ENCODE results near the gene SLC41A2. TPM values are rescaled to one million over a fixed set of nuclear protein-coding genes. Genes with fewer than 3 reads are reported as not detected.

SLC41A2 gene
- total RNA-seq, 1 experiment from 2014 or later = 4.3 TPM

DNA sequence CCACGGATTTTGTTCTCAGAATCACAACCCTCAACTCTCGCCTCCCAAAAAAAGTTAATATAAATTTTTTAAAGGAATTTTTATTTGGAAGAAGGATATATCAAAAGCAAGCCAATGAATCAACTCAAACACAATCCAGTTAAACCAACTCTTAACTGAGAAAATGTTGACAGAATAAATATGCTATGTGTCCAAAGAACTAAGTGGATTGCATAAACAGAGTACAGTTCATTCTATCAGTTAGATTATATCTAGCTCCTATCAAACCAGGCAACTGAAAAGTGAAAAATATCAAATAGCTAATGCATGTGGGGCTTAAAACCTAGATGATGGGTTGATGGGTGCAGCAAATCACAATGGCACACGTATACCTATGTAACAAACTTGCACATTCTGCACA lies 16.6 kb downstream of the SLC41A2 start:
- H3K18ac ChIP-seq (ENCODE audit: insufficient read length, low read depth, low read length) = no peak overlapping the region
- 100% methylated on average over 2 of the region's 3 CpGs for WGBS (ENCODE audit: extremely low coverage, insufficient read length, low lambda C conversion rate)
- no peak overlapping the region for H2AK5ac ChIP-seq (ENCODE audit: insufficient read length, low read length)
- TF ChIP-seq, protein P1, sequence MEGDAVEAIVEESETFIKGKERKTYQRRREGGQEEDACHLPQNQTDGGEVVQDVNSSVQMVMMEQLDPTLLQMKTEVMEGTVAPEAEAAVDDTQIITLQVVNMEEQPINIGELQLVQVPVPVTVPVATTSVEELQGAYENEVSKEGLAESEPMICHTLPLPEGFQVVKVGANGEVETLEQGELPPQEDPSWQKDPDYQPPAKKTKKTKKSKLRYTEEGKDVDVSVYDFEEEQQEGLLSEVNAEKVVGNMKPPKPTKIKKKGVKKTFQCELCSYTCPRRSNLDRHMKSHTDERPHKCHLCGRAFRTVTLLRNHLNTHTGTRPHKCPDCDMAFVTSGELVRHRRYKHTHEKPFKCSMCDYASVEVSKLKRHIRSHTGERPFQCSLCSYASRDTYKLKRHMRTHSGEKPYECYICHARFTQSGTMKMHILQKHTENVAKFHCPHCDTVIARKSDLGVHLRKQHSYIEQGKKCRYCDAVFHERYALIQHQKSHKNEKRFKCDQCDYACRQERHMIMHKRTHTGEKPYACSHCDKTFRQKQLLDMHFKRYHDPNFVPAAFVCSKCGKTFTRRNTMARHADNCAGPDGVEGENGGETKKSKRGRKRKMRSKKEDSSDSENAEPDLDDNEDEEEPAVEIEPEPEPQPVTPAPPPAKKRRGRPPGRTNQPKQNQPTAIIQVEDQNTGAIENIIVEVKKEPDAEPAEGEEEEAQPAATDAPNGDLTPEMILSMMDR (conservative IDR thresholded peaks at IDR 0.05) = no peak
- H3K56ac ChIP-seq (ENCODE audit: insufficient read length, low read depth, low read length) = no peak overlapping the region
- no peak overlapping the region for H3K4ac ChIP-seq (ENCODE audit: low read depth, low read length)
- Mint-ChIP-seq H3K36me3 (ENCODE audit: insufficient read depth in 1 of 3, low read depth in 3 of 3) (peaks cover 4 to 15% (median 11%) of the 10 kb centered on the region in 3 experiments; a peak in 5 of 7 replicates), H3K4me1 (no peaks in the 10 kb centered on the region), H3K4me3 (no peak overlapping the region), H3K9me3 (peaks cover 12 to 21% of the 10 kb centered on the region in 2 experiments), H3K27me3 (ENCODE audit: low read depth) (no peaks in the 10 kb centered on the region), H3K27ac (no peak overlapping the region)
- no peaks in the 10 kb centered on the region for H3K23me2 ChIP-seq (ENCODE audit: insufficient read length, low read depth, low read length, poor library complexity, severe bottlenecking)
- H3K4me2 ChIP-seq (ENCODE audit: insufficient read depth, insufficient read length, low read length) = no peak overlapping the region
- no peak overlapping the region for H3K23ac ChIP-seq (ENCODE audit: insufficient read length, low read depth, low read length)
- H2AFZ ChIP-seq (ENCODE audit: low read length) = no peak overlapping the region
- no peaks in the 10 kb centered on the region for H3K9me3 ChIP-seq (ENCODE audit: control insufficient read depth, low read depth, low read length)
- no peak overlapping the region for H4K5ac ChIP-seq (ENCODE audit: insufficient read length, low read depth, low read length)
- H2BK120ac ChIP-seq (ENCODE audit: low read depth, low read length, poor library complexity, severe bottlenecking) = no peak overlapping the region
- H3K9ac ChIP-seq (ENCODE audit: extremely low read depth, insufficient read length, low read length) = no peak overlapping the region
- no peak overlapping the region for H3T11ph ChIP-seq (ENCODE audit: low read length)
- H4K91ac ChIP-seq (ENCODE audit: insufficient read length, low read depth, low read length) = no peak overlapping the region
- no peak for DNase-seq
- H3K27ac ChIP-seq (ENCODE audit: insufficient read length, low read depth, low read length) = no peak overlapping the region
- H3K79me2 ChIP-seq (ENCODE audit: insufficient read depth, low read length) = no peaks in the 10 kb centered on the region
- H3K14ac ChIP-seq (ENCODE audit: insufficient read depth, low read length) = no peak overlapping the region
- no peak overlapping the region for H2BK5ac ChIP-seq (ENCODE audit: insufficient read length, low read length)
- H4K20me1 ChIP-seq (ENCODE audit: control insufficient read depth, insufficient read depth, insufficient read length) = no peaks in the 10 kb centered on the region
- H2BK12ac ChIP-seq (ENCODE audit: insufficient read length, low read depth, low read length) = no peak overlapping the region
- no peaks in the 10 kb centered on the region for H3K79me1 ChIP-seq (ENCODE audit: insufficient read depth, low read depth, low read length, poor library complexity, severe bottlenecking)
- no peak overlapping the region for H4K8ac ChIP-seq (replicated peaks; ENCODE audit: insufficient read length, low read depth, low read length)
- no peak overlapping the region for H2BK15ac ChIP-seq (ENCODE audit: low read depth, low read length)
- H3K27me3 ChIP-seq (ENCODE audit: insufficient read depth, low read length) = no peaks in the 10 kb centered on the region
- H2BK20ac ChIP-seq (ENCODE audit: low read depth, low read length, poor library complexity, severe bottlenecking) = no peak overlapping the region
- H3K4me1 ChIP-seq (ENCODE audit: insufficient read depth, low read length) = no peaks in the 10 kb centered on the region
